Esophagus muscularis mucosa (tissue), 4 donors: Measurements from ENCODE around the gene SUPT20H. TPM values are rescaled to one million over a fixed set of nuclear protein-coding genes. Genes with fewer than 3 reads are reported as not detected.
A peak's percentile ranks its signal among the peaks of the same experiment; 100 is the strongest.

Experiments used
- DNase-seq: peaks from one replicate; pipeline ENCODE4 v3.0.0-alpha.2; 2017; ENCODE audit errors: extremely low spot score
- H3K27ac ChIP-seq, 4 donors: fragments of 200-600 bp; sonication (generic); replicated peaks in 1 of 4; 1 replicate in 3 of 4; 2 replicates in 1 of 4; pipeline ENCODE4 v1.5.1; 2016 to 2019; ENCODE audit warnings: mild to moderate bottlenecking in 1 of 4
- H3K27me3 ChIP-seq, 4 donors: fragments of 200-600 bp; sonication (generic); one replicate each; pipeline versions ENCODE4 v1.5.1 to v1.6.0; 2016 to 2019
- H3K36me3 ChIP-seq, 4 donors: fragments of 200-600 bp; sonication (generic); one replicate each; pipeline ENCODE4 v1.5.1; 2016 to 2019
- H3K4me1 ChIP-seq, 4 donors: fragments of 200-600 bp; sonication (generic); one replicate each; pipeline ENCODE4 v1.5.1; 2016 to 2019
- H3K4me3 ChIP-seq, 4 donors: fragments of 200-600 bp; sonication (generic); 1 replicate in 2 of 4; 2 replicates in 2 of 4; pipeline ENCODE4 v1.5.1; 2016 to 2019; ENCODE audit warnings: mild to moderate bottlenecking in 4 of 4, moderate library complexity in 1 of 4
- H3K9me3 ChIP-seq, 4 donors: fragments of 200-600 bp; sonication (generic); 1 replicate in 3 of 4; 2 replicates in 1 of 4; pipeline ENCODE4 v1.5.1; 2016 to 2019
- EP300 ChIP-seq: sonication (generic); formaldehyde crosslinking; IDR thresholded peaks from one replicate; pipeline ENCODE4 v1.6.1; 2017; ENCODE audit warnings: antibody characterized with exemption
- POLR2A ChIP-seq: fragments of 450-650 bp; IDR thresholded peaks from one replicate; pipeline ENCODE4 v1.6.1; 2017; ENCODE audit warnings: antibody characterized with exemption, moderate library complexity, mild to moderate bottlenecking, low read depth
- POLR2AphosphoS5 ChIP-seq, 2 donors: sonication (generic); formaldehyde crosslinking; IDR thresholded peaks; one replicate each; pipeline ENCODE4 v1.6.1; 2017; ENCODE audit warnings: antibody characterized with exemption in 2 of 2
- WGBS: methylation state at CpG from one replicate; pipeline ENCODE4 v1.1.5; 2018; 5-methylcytosine and 5-hydroxymethylcytosine counted together
- intact Hi-C: fragments of 100-400 bp; cut with DNase I; formaldehyde crosslinking; loops from one replicate; pipeline ENCODE4 v1.15.1; 2023
- total RNA-seq, 4 donors: library from RNA; depleted of rRNA; stranded (reverse); fragments of >200 nt; gene quantifications; one replicate each; pipeline versions ENCODE4 v1.1.0 to v1.2.1, GENCODE V29; 2016
- TF ChIP-seq, protein P1 (sequence below), 3 experiments: fragments of 200-600 bp in 2 of 3; fragments of 450-650 bp in 1 of 3; sonication (generic) in 2 of 3; IDR thresholded peaks; one replicate each; pipeline ENCODE4 v1.5.1; 2017 to 2019; ENCODE audit warnings: antibody characterized with exemption in 3 of 3, mild to moderate bottlenecking in 2 of 3, moderate library complexity in 1 of 3

Gene SUPT20H
- 10 to 100 TPM; 23.0 to 37.4 (median 31.7) TPM for total RNA-seq

DNA sequence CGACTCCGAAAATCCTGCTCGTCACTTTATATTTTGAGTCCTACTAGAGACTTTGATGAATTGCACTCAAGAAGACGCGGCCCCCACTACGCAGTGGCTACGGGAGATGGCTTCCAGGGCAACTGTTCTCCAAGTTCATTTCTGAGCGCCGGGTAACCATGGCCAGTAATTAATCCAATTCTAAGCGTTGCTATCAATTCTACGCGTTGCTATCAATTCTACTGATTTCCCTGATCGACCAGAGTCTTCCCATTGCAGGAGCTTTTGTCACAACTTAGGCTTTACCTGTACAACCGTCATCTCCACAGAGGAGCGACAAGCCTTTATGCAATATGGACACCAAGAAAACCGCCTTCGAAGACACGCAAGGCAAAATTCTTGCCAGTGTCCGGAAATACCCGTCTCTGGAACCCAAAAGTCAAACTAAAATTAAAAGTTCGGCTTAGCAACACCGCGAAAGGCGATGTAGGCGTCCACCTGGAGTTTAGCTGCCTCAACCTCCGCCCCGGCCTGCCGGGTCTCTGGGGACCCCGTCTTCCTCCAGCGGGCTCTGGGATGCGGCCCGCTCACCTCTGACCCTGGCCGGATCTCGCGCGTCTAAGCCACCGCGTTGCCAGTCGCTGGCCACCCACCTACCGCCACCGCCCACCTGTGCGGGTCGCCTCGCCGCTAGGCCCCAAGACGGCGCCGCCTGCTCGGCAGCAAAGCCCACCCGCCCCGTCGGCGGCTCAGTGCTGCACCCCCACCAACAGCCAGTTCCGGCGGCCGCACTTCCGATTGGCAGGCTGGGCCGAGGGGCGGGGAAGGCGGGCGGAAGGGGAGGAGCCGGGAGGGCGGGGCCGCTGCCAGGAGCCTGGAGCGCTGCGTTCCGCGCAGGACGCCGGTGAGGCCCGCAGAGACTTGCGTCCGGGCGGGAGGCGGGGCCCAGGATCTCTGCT is at the start of gene SUPT20H:
Gene SUPT20H (minus strand): TSS at position 779 of the 938 bp plus-strand sequence. CDS start 8,198 bp downstream, outside the sequence.
- WGBS: under 1% methylated on average over 47 of the region's 75 CpGs
- Histone ChIP-seq H3K27me3 (no peaks in the 10 kb centered on the region), H3K36me3 (no peaks in the 10 kb centered on the region), H3K9me3 (no peaks in the 10 kb centered on the region), H3K27ac (peak within 1 kb of the TSS; percentile 88 to 97 (median 93)), H3K4me1 (peaks cover 16 to 27% (median 24%) of the 10 kb centered on the region in 4 donors), H3K4me3 (peak within 1 kb of the TSS; percentile 72 to 92 (median 84))
- intact Hi-C loops: no loop called here
- peak; percentile 97 for DNase-seq
- TF ChIP-seq POLR2AphosphoS5 (IDR thresholded peaks at IDR 0.05) (peak; percentile 91 to 95), EP300 (no peak), POLR2A (peak; percentile 40)
- TF ChIP-seq, protein P1, sequence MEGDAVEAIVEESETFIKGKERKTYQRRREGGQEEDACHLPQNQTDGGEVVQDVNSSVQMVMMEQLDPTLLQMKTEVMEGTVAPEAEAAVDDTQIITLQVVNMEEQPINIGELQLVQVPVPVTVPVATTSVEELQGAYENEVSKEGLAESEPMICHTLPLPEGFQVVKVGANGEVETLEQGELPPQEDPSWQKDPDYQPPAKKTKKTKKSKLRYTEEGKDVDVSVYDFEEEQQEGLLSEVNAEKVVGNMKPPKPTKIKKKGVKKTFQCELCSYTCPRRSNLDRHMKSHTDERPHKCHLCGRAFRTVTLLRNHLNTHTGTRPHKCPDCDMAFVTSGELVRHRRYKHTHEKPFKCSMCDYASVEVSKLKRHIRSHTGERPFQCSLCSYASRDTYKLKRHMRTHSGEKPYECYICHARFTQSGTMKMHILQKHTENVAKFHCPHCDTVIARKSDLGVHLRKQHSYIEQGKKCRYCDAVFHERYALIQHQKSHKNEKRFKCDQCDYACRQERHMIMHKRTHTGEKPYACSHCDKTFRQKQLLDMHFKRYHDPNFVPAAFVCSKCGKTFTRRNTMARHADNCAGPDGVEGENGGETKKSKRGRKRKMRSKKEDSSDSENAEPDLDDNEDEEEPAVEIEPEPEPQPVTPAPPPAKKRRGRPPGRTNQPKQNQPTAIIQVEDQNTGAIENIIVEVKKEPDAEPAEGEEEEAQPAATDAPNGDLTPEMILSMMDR (IDR thresholded peaks at IDR 0.05): peak in 1 of 3 experiments; percentile 12

DNA sequence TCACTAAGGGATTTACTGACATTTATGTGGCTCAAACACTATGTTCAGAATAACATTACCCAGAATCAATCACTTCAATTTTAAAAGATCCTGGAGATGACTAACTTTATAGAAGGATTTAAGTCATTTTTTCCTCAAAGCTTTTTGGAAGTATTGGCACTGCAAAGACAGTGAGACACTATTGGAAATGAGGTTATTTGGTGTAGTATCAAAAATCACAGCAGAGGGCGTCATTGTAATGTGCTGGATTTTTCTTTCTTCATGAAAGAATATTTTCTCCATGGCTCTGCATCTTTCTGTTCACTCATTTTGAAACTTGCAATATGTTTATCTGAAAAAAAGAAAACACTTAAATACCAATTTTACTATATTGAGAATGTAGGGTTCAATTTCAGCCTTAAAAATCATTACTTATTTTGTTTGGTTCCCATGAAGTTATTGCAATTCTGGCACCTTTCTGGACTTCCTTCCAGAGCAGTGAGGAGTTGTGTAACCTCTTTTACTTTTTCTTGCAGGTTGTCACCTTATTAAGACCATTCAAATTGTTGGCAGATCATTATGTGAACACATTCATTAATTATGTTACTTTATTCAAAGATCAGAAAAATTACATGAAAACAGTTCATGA is 49.7 kb upstream of the SUPT20H start:
- Histone ChIP-seq H3K36me3 (no peaks in the 10 kb centered on the region), H3K27ac (no peak overlapping the region), H3K4me3 (no peak overlapping the region), H3K4me1 (peaks cover 0 to 7% (median 3%) of the 10 kb centered on the region in 4 donors), H3K9me3 (no peaks in the 10 kb centered on the region), H3K27me3 (no peaks in the 10 kb centered on the region)
- no peak for DNase-seq
- no peak for TF ChIP-seq POLR2AphosphoS5 (IDR thresholded peaks at IDR 0.05)
- TF ChIP-seq, protein P1 (IDR thresholded peaks at IDR 0.05): peak; percentile 32 to 56 (median 42)
- 3% methylated on average over 1 of the region's 1 CpG for WGBS
- intact Hi-C loops: no loop called here

DNA sequence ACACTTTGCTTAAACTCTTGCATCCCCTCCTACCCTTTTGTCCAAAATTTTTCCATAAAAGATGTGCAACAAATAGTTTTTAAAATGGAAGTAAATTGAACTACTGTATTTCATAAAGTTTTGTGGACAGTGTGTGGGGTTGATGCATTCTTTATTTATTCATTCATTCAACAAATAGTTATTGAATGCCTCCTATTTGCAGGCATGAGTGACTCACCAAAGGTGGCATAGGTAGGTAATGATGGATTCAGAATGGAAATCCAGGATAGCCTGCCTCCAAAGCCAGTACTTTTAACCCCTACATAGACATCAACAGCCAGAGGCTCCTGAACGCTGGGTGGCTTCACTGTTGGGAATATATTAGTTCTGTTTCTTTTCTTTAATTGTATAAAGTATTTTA is 48.4 kb upstream of the SUPT20H start:
- intact Hi-C loops: no loop called here
- TF ChIP-seq, protein P1 (IDR thresholded peaks at IDR 0.05): no peak
- TF ChIP-seq POLR2A (no peak), EP300 (no peak), POLR2AphosphoS5 (IDR thresholded peaks at IDR 0.05) (no peak)
- H3K4me1 ChIP-seq: peaks cover 0 to 8% (median 4%) of the 10 kb centered on the region in 4 donors
- 90% methylated on average over 1 of the region's 1 CpG for whole genome bisulfite sequencing
- no peak overlapping the region for H3K4me3 ChIP-seq
- no peaks in the 10 kb centered on the region for H3K9me3 ChIP-seq
- H3K27me3 ChIP-seq: no peaks in the 10 kb centered on the region
- H3K27ac ChIP-seq: no peak overlapping the region
- no peak for DNase-seq
- no peaks in the 10 kb centered on the region for H3K36me3 ChIP-seq

DNA sequence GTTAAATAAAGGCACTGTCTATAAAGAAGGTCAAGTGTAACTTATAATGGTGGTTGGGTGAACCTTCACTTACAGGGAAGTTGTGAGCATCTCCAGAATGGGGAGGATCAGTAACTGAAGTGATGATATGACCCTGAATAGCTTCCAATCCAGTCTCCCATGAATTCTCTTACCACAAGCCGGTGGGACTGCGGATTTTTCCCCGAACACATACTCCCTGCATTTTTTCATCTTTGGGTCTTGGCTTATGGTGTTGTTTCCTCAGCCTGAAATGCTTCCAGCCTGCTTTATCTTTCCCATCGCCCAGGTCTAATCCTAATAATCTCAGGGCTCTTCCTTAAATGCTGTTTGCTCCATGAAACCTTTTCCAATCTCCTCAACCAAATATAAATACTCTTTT is 48.0 kb upstream of the SUPT20H start:
- H3K4me3 ChIP-seq: no peak overlapping the region
- no peaks in the 10 kb centered on the region for H3K9me3 ChIP-seq
- H3K27me3 ChIP-seq: no peaks in the 10 kb centered on the region
- no peaks in the 10 kb centered on the region for H3K36me3 ChIP-seq
- no peak for TF ChIP-seq POLR2A
- no peak for TF ChIP-seq EP300
- TF ChIP-seq, protein P1 (IDR thresholded peaks at IDR 0.05): no peak
- no peak for TF ChIP-seq POLR2AphosphoS5 (IDR thresholded peaks at IDR 0.05)
- WGBS: 86% methylated on average over 4 of the region's 4 CpGs
- peaks cover 0 to 11% (median 6%) of the 10 kb centered on the region in 4 donors for H3K4me1 ChIP-seq
- no peak overlapping the region for H3K27ac ChIP-seq
- intact Hi-C loops: no loop called here
- DNase-seq: no peak
